ENCODE results near the gene LRRC61.
A peak's percentile ranks its signal among the peaks of the same experiment; 100 is the strongest.
"Not testable (repeated sequence)": the region's sequence is repeated elsewhere in the genome, so short reads cannot be mapped to it uniquely, and the experiment has no call there.

Gene LRRC61

GRCh38 chr7:150322833-150323681, at the start of gene LRRC61, which contains the start of gene ACTR3C:
LRRC61 (plus strand) TSS chr7:150323355; CDS start chr7:150336862, 13,507 bp downstream.
ACTR3C (minus strand) TSS chr7:150323545; CDS start chr7:150295296, 28,249 bp downstream.
- DNase-seq (ENCODE audit: low read depth), result no peak
- peak within 1 kb of the TSS; percentile 33 for H3K4me3 ChIP-seq (replicated peaks; ENCODE audit: low read depth, low read length)

GRCh38 chr7:150276132-150276695, 46.9 kb upstream of the LRRC61 start:
- DNase-seq (ENCODE audit: low read depth), result peak; percentile 39
- peak; percentile 51 for TF ChIP-seq CTCF (IDR thresholded peaks at IDR 0.05; ENCODE audit: low read length, missing control alignments)
- H3K4me3 ChIP-seq (replicated peaks; ENCODE audit: low read depth, low read length), result not testable (repeated sequence)

More at GRCh38 chr7:150322833-150323681, at the start of gene LRRC61, which contains the start of gene ACTR3C:
- TF ChIP-seq CTCF (IDR thresholded peaks at IDR 0.05; ENCODE audit: low read length, missing control alignments), result no peak

- H3K4me3 ChIP-seq (replicated peaks; ENCODE audit: low read depth, low read length); DNase-seq (ENCODE audit: low read depth): not testable (repeated sequence)
Observed at GRCh38 chr7:150278383-150278782, 44.8 kb upstream of the LRRC61 start.

GRCh38 chr7:150281681-150282403, 41.3 kb upstream of the LRRC61 start:
- not testable (repeated sequence) for H3K4me3 ChIP-seq (replicated peaks; ENCODE audit: low read depth, low read length); DNase-seq (ENCODE audit: low read depth)

- not testable (repeated sequence) for H3K4me3 ChIP-seq (replicated peaks; ENCODE audit: low read depth, low read length); DNase-seq (ENCODE audit: low read depth)
Observed at GRCh38 chr7:150283111-150283510, 40.0 kb upstream of the LRRC61 start.

GRCh38 chr7:150283608-150284007, 39.5 kb upstream of the LRRC61 start:
- not testable (repeated sequence) for DNase-seq (ENCODE audit: low read depth); H3K4me3 ChIP-seq (replicated peaks; ENCODE audit: low read depth, low read length)

- peak; percentile 38 for TF ChIP-seq CTCF (IDR thresholded peaks at IDR 0.05; ENCODE audit: low read length, missing control alignments)
- DNase-seq (ENCODE audit: low read depth), result peak; percentile 34
- H3K4me3 ChIP-seq (replicated peaks; ENCODE audit: low read depth, low read length), result not testable (repeated sequence)
Observed at GRCh38 chr7:150285849-150286754, 37.1 kb upstream of the LRRC61 start.

- DNase-seq (ENCODE audit: low read depth), result not testable (repeated sequence)
Observed at GRCh38 chr7:150287815-150288214, 35.3 kb upstream of the LRRC61 start.

GRCh38 chr7:150288816-150289215, 34.3 kb upstream of the LRRC61 start:
- H3K4me3 ChIP-seq (replicated peaks; ENCODE audit: low read depth, low read length); DNase-seq (ENCODE audit: low read depth): not testable (repeated sequence)

More at GRCh38 chr7:150287815-150288214, 35.3 kb upstream of the LRRC61 start:
- not testable (repeated sequence) for H3K4me3 ChIP-seq (replicated peaks; ENCODE audit: low read depth, low read length)

GRCh38 chr7:150290317-150290716, 32.8 kb upstream of the LRRC61 start:
- H3K4me3 ChIP-seq (replicated peaks; ENCODE audit: low read depth, low read length); DNase-seq (ENCODE audit: low read depth): not testable (repeated sequence)

- H3K4me3 ChIP-seq (replicated peaks; ENCODE audit: low read depth, low read length); DNase-seq (ENCODE audit: low read depth): not testable (repeated sequence)
Observed at GRCh38 chr7:150295027-150295426, 28.1 kb upstream of the LRRC61 start.

- H3K4me3 ChIP-seq (replicated peaks; ENCODE audit: low read depth, low read length); DNase-seq (ENCODE audit: low read depth): not testable (repeated sequence)
Observed at GRCh38 chr7:150295614-150296013, 27.5 kb upstream of the LRRC61 start.

- not testable (repeated sequence) for H3K4me3 ChIP-seq (replicated peaks; ENCODE audit: low read depth, low read length); DNase-seq (ENCODE audit: low read depth)
Observed at GRCh38 chr7:150296802-150297201, 26.4 kb upstream of the LRRC61 start.

GRCh38 chr7:150297978-150298377, 25.2 kb upstream of the LRRC61 start:
- not testable (repeated sequence) for H3K4me3 ChIP-seq (replicated peaks; ENCODE audit: low read depth, low read length); DNase-seq (ENCODE audit: low read depth)

Measured in fibroblast of pulmonary artery (primary cell).